Neural progenitor cell (in vitro differentiated cells): ENCODE data around the gene THSD4. TPM values are rescaled to one million over a fixed set of nuclear protein-coding genes. Genes with fewer than 3 reads are reported as not detected.
"Not testable (repeated sequence)": the region's sequence is repeated elsewhere in the genome, so short reads cannot be mapped to it uniquely, and the experiment has no call there.

Experiments
- DNase-seq: peaks from one replicate; pipeline ENCODE4 v3.0.0-alpha.2; 2016; ENCODE audit warnings: low spot score
- H2AFZ ChIP-seq: fragments of 200-600 bp; sonication (generic); replicated peaks from 2 replicates; pipeline ENCODE4 v1.6.1; 2016; ENCODE audit warnings: antibody characterized with exemption
- H3F3A ChIP-seq: fragments of 200-600 bp; sonication (generic); 2 replicates; pipeline ENCODE4 v1.6.1; 2016; ENCODE audit warnings: antibody characterized with exemption, low read depth
- H3K27ac ChIP-seq: fragments of 200-600 bp; sonication (generic); 2 replicates; pipeline ENCODE4 v1.5.1; 2016; ENCODE audit warnings: mild to moderate bottlenecking
- H3K27me3 ChIP-seq: fragments of 200-600 bp; sonication (generic); 2 replicates; pipeline ENCODE4 v1.6.1; 2016; ENCODE audit warnings: mild to moderate bottlenecking, moderate library complexity
- H3K36me3 ChIP-seq: fragments of 200-600 bp; sonication (generic); 2 replicates; pipeline ENCODE4 v1.5.1; 2016
- H3K4me1 ChIP-seq: fragments of 200-600 bp; sonication (generic); 2 replicates; pipeline ENCODE4 v1.6.1; 2016; ENCODE audit warnings: mixed run types
- H3K4me2 ChIP-seq: fragments of 200-600 bp; sonication (generic); 2 replicates; pipeline ENCODE4 v1.6.1; 2016
- H3K4me3 ChIP-seq: fragments of 200-600 bp; sonication (generic); 2 replicates; pipeline ENCODE4 v1.5.1; 2016
- H3K79me2 ChIP-seq: fragments of 200-600 bp; sonication (generic); 2 replicates; pipeline ENCODE4 v1.6.1; 2016; ENCODE audit warnings: low read depth
- H3K9ac ChIP-seq: fragments of 200-600 bp; sonication (generic); 2 replicates; pipeline ENCODE4 v1.6.1; 2016
- H3K9me3 ChIP-seq: fragments of 200-600 bp; sonication (generic); 2 replicates; pipeline ENCODE4 v1.5.1; 2016; ENCODE audit warnings: low read depth
- H4K20me1 ChIP-seq: fragments of 200-600 bp; sonication (generic); 2 replicates; pipeline ENCODE4 v1.6.1; 2016; ENCODE audit warnings: low read depth
- H3K27ac Mint-ChIP-seq: 3 replicates; pipeline ENCODE4 v1.8.0; 2021; ENCODE audit warnings: mixed read lengths
- H3K27me3 Mint-ChIP-seq: 2 replicates; pipeline ENCODE4 v1.8.0; 2022; ENCODE audit warnings: low read depth, mild to moderate bottlenecking, inconsistent platforms, moderate library complexity, mixed read lengths; ENCODE audit not compliant: insufficient read depth
- H3K36me3 Mint-ChIP-seq: 3 replicates; pipeline ENCODE4 v1.8.0; 2021; ENCODE audit warnings: mixed read lengths
- H3K4me1 Mint-ChIP-seq: 3 replicates; pipeline ENCODE4 v1.8.0; 2021; ENCODE audit warnings: mixed read lengths
- H3K4me3 Mint-ChIP-seq: 3 replicates; pipeline ENCODE4 v1.8.0; 2021; ENCODE audit warnings: mild to moderate bottlenecking, moderate library complexity, mixed read lengths
- H3K9me3 Mint-ChIP-seq: 3 replicates; pipeline ENCODE4 v1.8.0; 2020; ENCODE audit warnings: mixed read lengths
- CTCF ChIP-seq: fragments of 200-600 bp; sonication (generic); IDR thresholded peaks from 2 replicates; pipeline ENCODE4 v1.5.1; 2017; ENCODE audit warnings: antibody characterized with exemption, mild to moderate bottlenecking
- EZH2 ChIP-seq: fragments of 200-600 bp; sonication (generic); IDR thresholded peaks from 2 replicates; pipeline ENCODE4 v1.6.1; 2017; ENCODE audit warnings: antibody characterized with exemption, mild to moderate bottlenecking, moderate library complexity
- EZH2phosphoT487 ChIP-seq: fragments of 200-600 bp; sonication (generic); IDR thresholded peaks from 2 replicates; pipeline ENCODE4 v1.6.1; 2017; ENCODE audit warnings: antibody characterized with exemption
- total RNA-seq: library from RNA; depleted of rRNA; stranded (reverse); fragments of >200 nt; gene quantifications from 2 replicates; pipeline ENCODE4 v1.2.3, GENCODE V29; 2015; ENCODE audit warnings: low replicate concordance

Gene THSD4
- total RNA-seq, 1 donor from 2014 or later = 2.4 TPM

- no peak overlapping the region for H3K4me3 Mint-ChIP-seq
- Histone ChIP-seq H3K27ac (no peak overlapping the region), H2AFZ (no peak overlapping the region), H3K27me3 (no peaks in the 10 kb centered on the region), H3K4me3 (no peak overlapping the region), H3F3A (no peaks in the 10 kb centered on the region), H3K4me2 (no peak overlapping the region), H3K9ac (no peak overlapping the region), H3K36me3 (no peaks in the 10 kb centered on the region), H4K20me1 (no peaks in the 10 kb centered on the region), H3K79me2 (no peaks in the 10 kb centered on the region), H3K4me1 (peaks cover 10% of the 10 kb centered on the region), H3K9me3 (no peaks in the 10 kb centered on the region)
- H3K4me1 Mint-ChIP-seq = peaks cover 11% of the 10 kb centered on the region
- H3K27ac Mint-ChIP-seq = no peak overlapping the region
- DNase-seq = no peak
- no peaks in the 10 kb centered on the region for H3K36me3 Mint-ChIP-seq
- TF ChIP-seq EZH2phosphoT487 = no peak
- no peak for TF ChIP-seq CTCF
- no peak for TF ChIP-seq EZH2
- H3K9me3 Mint-ChIP-seq = peaks cover 5% of the 10 kb centered on the region
- peaks cover 3% of the 10 kb centered on the region for H3K27me3 Mint-ChIP-seq
These were observed 9.9 kb downstream of the THSD4 start for GRCh38 chr15:71124937-71125790.

GRCh38 chr15:71125831-71126450, 10.7 kb downstream of the THSD4 start:
- no peak overlapping the region for H3K27ac Mint-ChIP-seq
- Histone ChIP-seq H3K4me1 (peaks cover 10% of the 10 kb centered on the region), H3K79me2 (no peaks in the 10 kb centered on the region), H3K4me3 (no peak overlapping the region), H4K20me1 (no peaks in the 10 kb centered on the region), H3K4me2 (no peak overlapping the region), H3K9ac (no peak overlapping the region), H3K36me3 (no peaks in the 10 kb centered on the region), H3F3A (no peaks in the 10 kb centered on the region), H3K9me3 (no peaks in the 10 kb centered on the region), H3K27ac (no peak overlapping the region), H2AFZ (no peak overlapping the region), H3K27me3 (no peaks in the 10 kb centered on the region)
- H3K4me1 Mint-ChIP-seq = peaks cover 7% of the 10 kb centered on the region
- no peak overlapping the region for H3K4me3 Mint-ChIP-seq
- DNase-seq = peak; percentile 21
- TF ChIP-seq EZH2phosphoT487 = no peak
- TF ChIP-seq CTCF = peak; percentile 32
- no peak for TF ChIP-seq EZH2
- peaks cover 5% of the 10 kb centered on the region for H3K9me3 Mint-ChIP-seq
- H3K36me3 Mint-ChIP-seq = no peaks in the 10 kb centered on the region
- peaks cover 3% of the 10 kb centered on the region for H3K27me3 Mint-ChIP-seq

GRCh38 chr15:71127083-71127482, 11.8 kb downstream of the THSD4 start:
- H3K9me3 ChIP-seq = no peaks in the 10 kb centered on the region

GRCh38 chr15:71128159-71128558, 12.9 kb downstream of the THSD4 start:
- H2AFZ ChIP-seq, H3K4me2 ChIP-seq, H3K9me3 Mint-ChIP-seq, H3K79me2 ChIP-seq, DNase-seq, H3K27me3 Mint-ChIP-seq, H3K27ac ChIP-seq, H4K20me1 ChIP-seq, H3K4me3 Mint-ChIP-seq, H3K27me3 ChIP-seq, H3K9me3 ChIP-seq, H3K9ac ChIP-seq, H3K4me1 ChIP-seq, H3K27ac Mint-ChIP-seq, H3K36me3 Mint-ChIP-seq, H3K36me3 ChIP-seq, H3F3A ChIP-seq, H3K4me1 Mint-ChIP-seq, H3K4me3 ChIP-seq: not testable (repeated sequence)

More at GRCh38 chr15:71127083-71127482, 11.8 kb downstream of the THSD4 start:
- TF ChIP-seq EZH2phosphoT487 = no peak
- TF ChIP-seq CTCF = no peak
- TF ChIP-seq EZH2 = no peak
- no peaks in the 10 kb centered on the region for H3K27me3 ChIP-seq
- H3K36me3 ChIP-seq = no peaks in the 10 kb centered on the region
- DNase-seq = no peak
- H2AFZ ChIP-seq = no peak overlapping the region
- Mint-ChIP-seq H3K27me3 (peaks cover 3% of the 10 kb centered on the region), H3K27ac (no peak overlapping the region), H3K36me3 (no peaks in the 10 kb centered on the region), H3K4me1 (no peaks in the 10 kb centered on the region), H3K4me3 (no peak overlapping the region), H3K9me3 (peaks cover 5% of the 10 kb centered on the region)
- no peak overlapping the region for H3K27ac ChIP-seq
- H3F3A ChIP-seq = no peaks in the 10 kb centered on the region
- H3K4me2 ChIP-seq = no peak overlapping the region
- H3K79me2 ChIP-seq = no peaks in the 10 kb centered on the region
- no peaks in the 10 kb centered on the region for H4K20me1 ChIP-seq
- no peak overlapping the region for H3K9ac ChIP-seq
- no peak overlapping the region for H3K4me3 ChIP-seq
- H3K4me1 ChIP-seq = peaks cover 5% of the 10 kb centered on the region
